ENCODE data around the gene SLC38A9.

The SLC38A9 gene

DNA sequence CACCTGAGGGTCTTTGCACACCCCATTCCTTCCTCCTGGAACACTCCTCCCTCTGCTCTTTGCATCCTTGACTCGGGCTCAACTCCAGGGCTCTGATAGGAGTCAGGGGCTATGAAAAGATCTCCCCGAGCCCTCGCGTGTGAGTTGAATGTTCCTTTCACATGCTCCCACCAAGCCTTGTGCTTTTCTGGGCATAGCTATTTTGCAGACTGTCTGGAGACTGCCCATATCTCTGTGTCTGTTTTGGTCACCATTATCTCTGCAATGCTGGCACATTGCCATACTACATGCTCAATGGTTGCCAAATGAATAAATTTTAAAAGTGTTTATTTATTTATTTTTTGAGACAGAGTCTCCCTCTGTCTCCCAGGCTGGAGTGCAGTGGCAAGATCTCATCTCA, 120.4 kb downstream of the SLC38A9 start:
- TF ChIP-seq, protein P1, sequence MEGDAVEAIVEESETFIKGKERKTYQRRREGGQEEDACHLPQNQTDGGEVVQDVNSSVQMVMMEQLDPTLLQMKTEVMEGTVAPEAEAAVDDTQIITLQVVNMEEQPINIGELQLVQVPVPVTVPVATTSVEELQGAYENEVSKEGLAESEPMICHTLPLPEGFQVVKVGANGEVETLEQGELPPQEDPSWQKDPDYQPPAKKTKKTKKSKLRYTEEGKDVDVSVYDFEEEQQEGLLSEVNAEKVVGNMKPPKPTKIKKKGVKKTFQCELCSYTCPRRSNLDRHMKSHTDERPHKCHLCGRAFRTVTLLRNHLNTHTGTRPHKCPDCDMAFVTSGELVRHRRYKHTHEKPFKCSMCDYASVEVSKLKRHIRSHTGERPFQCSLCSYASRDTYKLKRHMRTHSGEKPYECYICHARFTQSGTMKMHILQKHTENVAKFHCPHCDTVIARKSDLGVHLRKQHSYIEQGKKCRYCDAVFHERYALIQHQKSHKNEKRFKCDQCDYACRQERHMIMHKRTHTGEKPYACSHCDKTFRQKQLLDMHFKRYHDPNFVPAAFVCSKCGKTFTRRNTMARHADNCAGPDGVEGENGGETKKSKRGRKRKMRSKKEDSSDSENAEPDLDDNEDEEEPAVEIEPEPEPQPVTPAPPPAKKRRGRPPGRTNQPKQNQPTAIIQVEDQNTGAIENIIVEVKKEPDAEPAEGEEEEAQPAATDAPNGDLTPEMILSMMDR (IDR thresholded peaks at IDR 0.05; ENCODE audit: insufficient read depth, low read depth, low read length, missing control alignments): no peak
- H3K4me3 ChIP-seq (ENCODE audit: low read depth, low read length): no peak overlapping the region
- DNase-seq (ENCODE audit: low read depth): no peak

GRCh38 chr5:55585206-55585610, 126.9 kb downstream of the SLC38A9 start:
- DNase-seq (ENCODE audit: low read depth): no peak
- H3K4me3 ChIP-seq (ENCODE audit: low read depth, low read length): no peak overlapping the region
- TF ChIP-seq, protein P1 (IDR thresholded peaks at IDR 0.05; ENCODE audit: insufficient read depth, low read depth, low read length, missing control alignments): no peak

DNA sequence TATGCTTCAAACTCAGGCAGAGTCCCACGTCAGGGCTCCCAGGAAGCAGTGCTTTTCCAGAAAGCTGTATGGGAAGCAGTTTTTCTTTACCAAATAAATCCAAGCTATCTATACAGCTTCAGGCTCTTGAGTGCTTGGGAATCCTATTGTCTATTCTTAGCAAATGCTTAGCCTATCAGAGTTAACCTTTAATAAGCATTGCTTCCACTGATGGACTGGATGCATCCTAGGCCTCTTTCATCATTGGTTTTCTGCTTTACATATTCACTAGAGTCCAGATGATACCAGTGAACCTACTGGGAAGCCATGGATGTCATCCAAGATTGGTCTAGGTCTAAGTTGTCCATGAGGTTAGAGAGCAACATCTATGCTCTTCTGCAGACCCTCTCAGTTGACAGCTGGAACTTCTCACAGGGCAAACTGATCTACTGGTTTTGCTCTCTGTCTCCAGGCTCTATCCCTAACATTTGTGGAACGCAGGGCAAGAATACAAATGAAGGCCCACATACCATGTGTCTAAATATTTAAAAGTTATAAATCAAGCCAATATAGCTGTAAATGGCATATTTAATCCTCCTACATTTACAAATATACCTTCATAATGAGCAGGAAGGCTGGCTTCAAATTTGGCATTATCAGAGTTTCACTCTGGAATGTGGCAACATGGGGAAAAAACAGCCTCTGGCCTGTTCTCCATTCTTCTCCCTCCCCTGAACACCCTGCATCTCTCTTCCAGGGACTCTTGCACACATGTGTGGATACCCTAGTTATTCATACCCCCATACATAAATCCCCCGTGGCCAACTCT, 127.5 kb downstream of the SLC38A9 start:
- DNase-seq (ENCODE audit: low read depth): no peak
- TF ChIP-seq, protein P1 (IDR thresholded peaks at IDR 0.05; ENCODE audit: insufficient read depth, low read depth, low read length, missing control alignments): no peak

DNA sequence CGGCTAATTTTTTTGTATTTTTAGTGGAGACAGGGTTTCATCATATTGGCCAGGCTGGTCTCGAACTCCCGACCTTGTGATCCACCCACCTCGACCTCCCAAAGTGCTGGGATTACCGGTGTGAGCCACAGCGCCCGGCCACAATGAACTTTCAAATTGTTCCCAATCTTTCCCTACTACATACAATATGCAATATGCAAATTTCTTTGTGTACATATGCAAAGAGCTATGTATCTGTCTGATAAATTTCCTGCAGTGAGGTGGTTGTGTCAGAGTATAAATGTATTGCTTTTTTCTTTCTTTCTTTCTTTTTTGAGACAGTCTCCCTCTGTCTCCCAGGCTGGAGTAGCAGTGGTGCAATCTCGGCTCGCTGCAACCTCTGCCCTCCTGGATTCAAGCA, 128.5 kb downstream of the SLC38A9 start:
- TF ChIP-seq, protein P1 (IDR thresholded peaks at IDR 0.05; ENCODE audit: insufficient read depth, low read depth, low read length, missing control alignments): no peak
- no peak overlapping the region for H3K4me3 ChIP-seq (ENCODE audit: low read depth, low read length)
- DNase-seq (ENCODE audit: low read depth): no peak

More for the DNA sequence above, 127.5 kb downstream of the SLC38A9 start:
- no peak overlapping the region for H3K4me3 ChIP-seq (ENCODE audit: low read depth, low read length)

- TF ChIP-seq, protein P1 (IDR thresholded peaks at IDR 0.05; ENCODE audit: insufficient read depth, low read depth, low read length, missing control alignments): no peak
- peak; percentile 36 for DNase-seq (ENCODE audit: low read depth)
- H3K4me3 ChIP-seq (ENCODE audit: low read depth, low read length): no peak overlapping the region
Measured at GRCh38 chr5:55582256-55582655, 129.9 kb downstream of the SLC38A9 start.

- TF ChIP-seq, protein P1 (IDR thresholded peaks at IDR 0.05; ENCODE audit: insufficient read depth, low read depth, low read length, missing control alignments): no peak
- no peak for DNase-seq (ENCODE audit: low read depth)
- no peak overlapping the region for H3K4me3 ChIP-seq (ENCODE audit: low read depth, low read length)
Measured at GRCh38 chr5:55580042-55580441, 132.1 kb downstream of the SLC38A9 start.

GRCh38 chr5:55578771-55579170, 133.4 kb downstream of the SLC38A9 start:
- no peak overlapping the region for H3K4me3 ChIP-seq (ENCODE audit: low read depth, low read length)
- TF ChIP-seq, protein P1 (IDR thresholded peaks at IDR 0.05; ENCODE audit: insufficient read depth, low read depth, low read length, missing control alignments): no peak
- no peak for DNase-seq (ENCODE audit: low read depth)

Data from GM12865 (cell line).